Left kidney (tissue), 2 donors: ENCODE data around the gene CDH4. TPM values are rescaled to one million over a fixed set of nuclear protein-coding genes. Genes with fewer than 3 reads are reported as not detected.
"Not testable (repeated sequence)": the region's sequence is repeated elsewhere in the genome, so short reads cannot be mapped to it uniquely, and the experiment has no call there.

ENCODE experiments used
- DNase-seq: peaks from one replicate; pipeline ENCODE4 v3.0.0-alpha.2; 2013
- polyA plus RNA-seq: library from polyadenylated mRNA; unstranded; fragments of 120-200 nt; gene quantifications from one replicate; pipeline ENCODE4 v1.2.1, GENCODE V29; 2013; ENCODE audit not compliant: insufficient read length

Gene CDH4
- polyA plus RNA-seq, 1 donor: 7.3 TPM

- DNase-seq: no peak
These were observed 727.9 kb downstream of the CDH4 start for GRCh38 chr20:61979701-61980635.

DNA sequence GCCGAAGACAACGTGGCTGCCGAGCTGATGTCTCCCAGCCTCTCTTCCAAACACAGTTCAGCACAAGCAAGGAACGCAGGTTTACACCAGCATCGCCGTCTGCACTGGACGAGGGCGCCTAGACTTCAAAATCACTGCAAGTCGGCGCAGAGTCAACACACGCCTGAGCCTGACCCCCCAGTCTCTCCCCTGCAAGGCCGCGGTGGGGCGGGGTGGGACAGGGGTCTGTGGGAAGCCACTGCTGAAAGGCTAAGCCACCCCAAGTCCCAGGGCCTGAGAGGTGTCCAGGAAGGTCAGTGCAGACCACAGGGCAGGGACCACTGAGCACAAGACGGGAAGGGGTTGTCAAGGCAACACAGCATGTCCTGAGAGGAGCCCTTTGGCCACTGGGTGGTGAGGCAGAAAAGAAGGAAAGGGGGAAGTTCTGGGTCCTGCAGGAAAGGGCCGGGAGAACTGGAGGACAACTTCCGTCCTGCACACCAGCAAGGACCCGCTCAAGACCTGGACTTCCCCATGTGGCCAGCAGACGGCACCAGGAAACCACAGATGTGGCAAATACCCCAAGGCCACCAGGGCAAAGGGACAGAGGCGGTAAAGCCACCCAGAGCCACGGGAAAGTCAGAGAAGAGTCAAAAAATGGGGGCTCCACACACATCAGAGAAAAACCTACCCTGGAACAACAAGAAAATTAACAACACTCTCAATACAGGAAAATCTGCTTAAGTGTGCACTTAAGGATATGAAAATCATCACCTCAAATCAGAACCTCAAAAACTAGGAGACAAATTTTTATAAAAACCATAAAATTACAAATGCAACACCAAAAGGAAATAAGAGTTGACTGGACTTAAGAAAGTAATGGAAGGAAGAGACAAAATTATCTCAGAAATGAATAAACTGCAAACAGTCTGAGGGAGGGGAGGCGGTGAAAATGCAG lies 728.9 kb downstream of the CDH4 start:
- no peak for DNase-seq

DNA sequence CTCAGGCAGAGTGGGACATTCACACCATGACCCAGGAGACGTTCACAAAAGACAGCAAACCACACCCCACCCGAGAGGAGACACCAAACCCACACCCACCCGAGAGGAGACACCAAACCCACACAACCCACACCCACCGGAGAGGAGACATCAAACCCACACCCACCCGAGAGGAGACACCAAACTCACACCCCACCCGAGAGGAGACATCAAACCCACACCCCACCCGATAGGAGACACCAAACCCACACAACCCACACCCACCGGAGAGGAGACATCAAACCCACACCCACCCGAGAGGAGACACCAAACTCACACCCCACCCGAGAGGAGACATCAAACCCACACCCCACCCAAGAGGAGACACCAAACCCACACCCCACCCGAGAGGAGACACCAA lies 729.6 kb downstream of the CDH4 start:
- DNase-seq: not testable (repeated sequence)

DNA sequence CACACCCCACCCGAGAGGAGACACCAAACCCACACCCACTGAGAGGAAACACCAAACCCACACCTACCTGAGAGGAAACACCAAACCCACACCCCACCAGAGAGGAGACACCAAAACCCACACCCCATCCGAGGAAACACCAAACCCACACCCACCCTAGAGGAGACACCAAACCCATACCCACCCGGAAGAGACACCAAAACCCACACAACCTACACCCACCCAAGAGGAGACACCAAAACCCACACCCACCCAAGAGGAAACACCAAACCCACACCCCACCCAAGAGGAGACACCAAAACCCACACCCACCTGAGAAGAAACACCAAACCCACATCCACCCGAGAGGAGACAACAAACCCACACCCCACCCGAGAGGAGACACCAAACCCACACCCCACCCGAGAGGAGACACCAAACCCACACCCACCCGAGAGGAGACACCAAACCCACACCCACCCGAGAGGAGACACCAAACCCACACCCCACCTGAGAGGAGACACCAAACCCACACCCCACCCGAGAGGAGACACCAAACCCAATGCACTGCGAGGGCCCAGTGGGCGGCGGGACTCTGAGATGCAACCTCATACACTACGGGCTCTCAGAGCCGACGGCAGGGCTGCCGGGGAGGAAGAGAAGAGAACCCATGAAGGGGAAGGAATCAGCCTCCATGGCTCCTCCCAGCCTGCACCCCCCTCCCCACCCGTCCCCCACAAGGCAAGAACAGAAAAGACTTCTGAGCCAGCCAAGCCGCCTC lies 730.3 kb downstream of the CDH4 start:
- no peak for DNase-seq

DNA sequence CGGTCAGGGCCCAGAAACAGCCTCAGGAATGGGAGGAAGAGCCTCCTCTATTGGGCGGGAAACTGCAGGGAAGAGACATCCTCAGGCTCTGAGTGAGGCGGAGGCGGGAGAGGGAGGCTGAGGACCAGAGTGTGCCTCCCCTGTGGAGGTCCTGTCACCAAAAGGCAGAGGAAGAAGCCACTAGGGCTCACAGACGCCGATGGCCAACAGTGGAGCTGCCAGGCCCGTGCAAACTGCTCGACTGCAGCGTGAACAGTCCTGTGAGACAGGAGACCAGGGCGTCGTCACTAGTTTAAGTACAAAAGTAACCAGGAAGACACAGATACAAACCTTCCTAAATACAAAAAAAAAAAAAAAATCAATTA lies 730.9 kb downstream of the CDH4 start:
- no peak for DNase-seq

DNA sequence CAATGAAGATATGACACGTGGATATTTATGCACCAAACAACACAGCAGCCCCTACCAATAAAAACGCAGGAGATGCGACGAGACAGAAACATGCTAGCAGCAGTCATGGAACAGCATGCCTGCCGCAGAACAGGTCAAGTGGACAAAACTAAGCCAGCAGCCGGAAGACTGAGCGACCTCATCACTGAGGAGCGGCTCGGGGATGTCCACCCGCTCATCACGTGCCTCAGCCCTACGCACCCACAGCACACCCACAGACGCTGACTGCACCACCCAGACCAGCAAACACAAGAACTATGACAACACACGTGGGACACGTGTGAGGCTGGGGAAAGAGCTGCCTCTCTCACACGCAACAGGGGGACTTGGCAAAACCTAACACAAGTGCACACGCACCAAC lies 731.9 kb downstream of the CDH4 start:
- DNase-seq: no peak

GRCh38 chr20:61984431-61984830 lies 732.4 kb downstream of the CDH4 start:
- not testable (repeated sequence) for DNase-seq

DNA sequence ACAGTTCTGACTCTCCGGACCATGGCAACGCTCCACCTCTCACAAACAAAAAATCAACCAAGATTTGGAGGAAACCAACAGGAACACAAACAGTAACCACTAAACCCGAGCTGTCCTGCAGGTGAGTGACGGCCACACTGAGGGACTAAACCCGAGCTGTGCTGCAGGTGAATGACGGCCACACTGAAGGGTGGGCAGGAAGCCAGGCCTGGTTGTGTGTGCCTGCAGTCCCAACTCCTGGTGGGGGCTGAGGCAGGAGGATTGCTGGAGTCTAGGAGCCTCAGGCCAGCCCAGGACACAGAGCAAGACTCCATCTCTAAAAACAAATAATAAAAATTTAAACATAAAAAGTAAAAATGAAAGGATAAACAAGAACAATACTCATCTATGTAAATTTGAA lies 733.0 kb downstream of the CDH4 start:
- DNase-seq: no peak

- no peak for DNase-seq
These were observed 734.8 kb downstream of the CDH4 start for GRCh38 chr20:61986762-61987321.

DNA sequence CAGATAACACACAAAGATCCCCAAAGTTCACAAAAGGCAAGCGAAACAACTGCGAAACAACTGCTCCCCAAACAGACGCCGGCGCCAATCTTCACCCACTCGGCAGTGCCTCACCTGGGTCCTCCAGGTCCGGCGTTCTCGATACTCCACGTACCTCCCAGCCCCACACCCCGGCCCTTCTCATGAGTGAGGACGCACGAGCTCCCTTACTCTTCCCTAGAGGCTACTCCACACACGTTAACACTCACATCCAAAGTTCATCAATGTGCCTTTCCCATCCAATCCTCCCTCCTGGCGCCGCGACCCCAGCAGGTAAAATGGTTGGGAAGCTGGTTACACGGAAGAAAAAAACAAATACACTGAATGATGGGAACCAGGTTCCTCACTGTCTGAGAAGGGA lies 736.6 kb downstream of the CDH4 start:
- DNase-seq: no peak

GRCh38 chr20:61989741-61990140 lies 737.7 kb downstream of the CDH4 start:
- DNase-seq: no peak
